22Rv1 (cell line): ENCODE measurements around the gene TNIP2.

Experiments used
- ZFX ChIP-seq: fragments of 450-650 bp; IDR thresholded peaks from 2 replicates; pipeline ENCODE4 v1.6.1; 2017; ENCODE audit warnings: antibody characterized with exemption, borderline replicate concordance
- TF ChIP-seq, protein P1 (sequence below): fragments of 450-650 bp; IDR thresholded peaks from 2 replicates; pipeline ENCODE4 v1.5.1; 2017; ENCODE audit warnings: mild to moderate bottlenecking

GRCh38 chr4:2744576-2745270 lies 11.4 kb downstream of the TNIP2 start:
- TF ChIP-seq, protein P1, sequence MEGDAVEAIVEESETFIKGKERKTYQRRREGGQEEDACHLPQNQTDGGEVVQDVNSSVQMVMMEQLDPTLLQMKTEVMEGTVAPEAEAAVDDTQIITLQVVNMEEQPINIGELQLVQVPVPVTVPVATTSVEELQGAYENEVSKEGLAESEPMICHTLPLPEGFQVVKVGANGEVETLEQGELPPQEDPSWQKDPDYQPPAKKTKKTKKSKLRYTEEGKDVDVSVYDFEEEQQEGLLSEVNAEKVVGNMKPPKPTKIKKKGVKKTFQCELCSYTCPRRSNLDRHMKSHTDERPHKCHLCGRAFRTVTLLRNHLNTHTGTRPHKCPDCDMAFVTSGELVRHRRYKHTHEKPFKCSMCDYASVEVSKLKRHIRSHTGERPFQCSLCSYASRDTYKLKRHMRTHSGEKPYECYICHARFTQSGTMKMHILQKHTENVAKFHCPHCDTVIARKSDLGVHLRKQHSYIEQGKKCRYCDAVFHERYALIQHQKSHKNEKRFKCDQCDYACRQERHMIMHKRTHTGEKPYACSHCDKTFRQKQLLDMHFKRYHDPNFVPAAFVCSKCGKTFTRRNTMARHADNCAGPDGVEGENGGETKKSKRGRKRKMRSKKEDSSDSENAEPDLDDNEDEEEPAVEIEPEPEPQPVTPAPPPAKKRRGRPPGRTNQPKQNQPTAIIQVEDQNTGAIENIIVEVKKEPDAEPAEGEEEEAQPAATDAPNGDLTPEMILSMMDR = no peak
- no peak for TF ChIP-seq ZFX
